ENCODE measurements around the gene GRIK4. TPM values are rescaled to one million over a fixed set of nuclear protein-coding genes. Genes with fewer than 3 reads are reported as not detected.

Gene GRIK4
- total RNA-seq, 2 experiments from 2014 or later: not detected

DNA sequence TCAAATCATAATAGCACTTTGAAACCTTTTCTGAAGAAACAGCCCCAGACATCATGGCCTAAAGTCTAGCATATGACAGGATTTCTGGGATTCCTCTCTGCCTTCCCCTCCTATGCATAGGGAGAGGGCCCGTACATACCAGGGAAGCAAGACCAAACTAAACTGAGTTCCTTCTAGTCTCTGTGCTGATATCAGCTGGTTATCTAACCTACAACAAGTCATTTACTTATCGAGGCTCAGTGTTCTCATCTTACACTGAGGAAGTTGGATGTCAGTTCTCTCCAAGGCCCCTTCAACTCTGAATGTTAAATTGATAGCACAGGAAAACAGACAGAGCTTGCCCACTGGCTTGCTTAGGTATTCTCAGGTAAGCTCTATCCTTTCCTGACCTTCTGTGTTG lies 17.0 kb upstream of the GRIK4 start:
- ATAC-seq (ENCODE audit: poor library complexity) (no peak), DNase-seq (no peak)
- peaks cover 14% of the 10 kb centered on the region for H3K27me3 Mint-ChIP-seq
- no peak overlapping the region for H3K27ac Mint-ChIP-seq
- Histone ChIP-seq H3K4me1 (ENCODE audit: insufficient read depth, low read length) (no peaks in the 10 kb centered on the region), H3K27ac (ENCODE audit: low read depth in 1 of 2, low read length in 2 of 2) (no peak overlapping the region), H3K9me3 (ENCODE audit: control insufficient read depth in 1 of 2, insufficient read depth in 1 of 2, low read length in 2 of 2) (no peaks in the 10 kb centered on the region), H3K36me3 (ENCODE audit: insufficient read depth, low read length) (no peaks in the 10 kb centered on the region), H3K27me3 (ENCODE audit: control insufficient read depth in 1 of 2, insufficient read depth in 2 of 2, low read length in 2 of 2) (peaks cover 0 to 10% of the 10 kb centered on the region in 2 experiments), H3K4me3 (ENCODE audit: low read length) (no peak overlapping the region)
- ChIA-PET CTCF (no interaction called here), POLR2A (no interaction called here)
- no peaks in the 10 kb centered on the region for H3K4me1 Mint-ChIP-seq (ENCODE audit: low read depth)
- H3K4me3 Mint-ChIP-seq: no peak overlapping the region
- H3K9me3 Mint-ChIP-seq: no peaks in the 10 kb centered on the region
- intact Hi-C loops (cut with DNase I, micrococcal nuclease): no loop called here
- no peaks in the 10 kb centered on the region for H3K36me3 Mint-ChIP-seq (ENCODE audit: low read depth)
- TF ChIP-seq, protein P1, sequence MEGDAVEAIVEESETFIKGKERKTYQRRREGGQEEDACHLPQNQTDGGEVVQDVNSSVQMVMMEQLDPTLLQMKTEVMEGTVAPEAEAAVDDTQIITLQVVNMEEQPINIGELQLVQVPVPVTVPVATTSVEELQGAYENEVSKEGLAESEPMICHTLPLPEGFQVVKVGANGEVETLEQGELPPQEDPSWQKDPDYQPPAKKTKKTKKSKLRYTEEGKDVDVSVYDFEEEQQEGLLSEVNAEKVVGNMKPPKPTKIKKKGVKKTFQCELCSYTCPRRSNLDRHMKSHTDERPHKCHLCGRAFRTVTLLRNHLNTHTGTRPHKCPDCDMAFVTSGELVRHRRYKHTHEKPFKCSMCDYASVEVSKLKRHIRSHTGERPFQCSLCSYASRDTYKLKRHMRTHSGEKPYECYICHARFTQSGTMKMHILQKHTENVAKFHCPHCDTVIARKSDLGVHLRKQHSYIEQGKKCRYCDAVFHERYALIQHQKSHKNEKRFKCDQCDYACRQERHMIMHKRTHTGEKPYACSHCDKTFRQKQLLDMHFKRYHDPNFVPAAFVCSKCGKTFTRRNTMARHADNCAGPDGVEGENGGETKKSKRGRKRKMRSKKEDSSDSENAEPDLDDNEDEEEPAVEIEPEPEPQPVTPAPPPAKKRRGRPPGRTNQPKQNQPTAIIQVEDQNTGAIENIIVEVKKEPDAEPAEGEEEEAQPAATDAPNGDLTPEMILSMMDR (IDR thresholded peaks at IDR 0.05): no peak

DNA sequence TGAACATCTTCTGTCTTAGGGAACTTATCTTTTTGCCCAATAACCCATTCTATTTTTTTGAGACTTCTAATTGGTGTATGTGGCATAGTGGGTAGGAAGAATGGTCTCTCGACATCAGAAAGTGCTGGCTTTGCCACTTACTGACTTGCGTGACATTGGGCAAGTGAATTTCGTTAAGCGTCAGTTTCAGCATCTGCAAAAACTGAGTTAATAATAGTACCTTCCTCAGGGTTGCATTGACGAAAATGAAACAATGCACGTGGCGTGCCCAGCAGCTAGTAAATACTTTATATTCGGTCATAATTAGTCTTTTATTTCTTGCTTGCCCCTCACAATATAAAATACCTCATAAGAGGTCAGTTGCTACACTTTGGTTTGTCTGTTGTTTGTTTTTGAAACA lies 12.5 kb upstream of the GRIK4 start:
- CTCF ChIA-PET: no interaction called here
- Mint-ChIP-seq H3K27me3 (peaks cover 41% of the 10 kb centered on the region), H3K4me3 (no peak overlapping the region), H3K9me3 (no peaks in the 10 kb centered on the region), H3K4me1 (ENCODE audit: low read depth) (no peaks in the 10 kb centered on the region), H3K27ac (no peak overlapping the region), H3K36me3 (ENCODE audit: low read depth) (no peaks in the 10 kb centered on the region)
- Histone ChIP-seq H3K27ac (ENCODE audit: low read depth in 1 of 2, low read length in 2 of 2) (no peak overlapping the region), H3K36me3 (ENCODE audit: insufficient read depth, low read length) (no peaks in the 10 kb centered on the region), H3K9me3 (ENCODE audit: control insufficient read depth in 1 of 2, insufficient read depth in 1 of 2, low read length in 2 of 2) (no peaks in the 10 kb centered on the region), H3K4me3 (ENCODE audit: low read length) (no peak overlapping the region), H3K27me3 (ENCODE audit: control insufficient read depth in 1 of 2, insufficient read depth in 2 of 2, low read length in 2 of 2) (peaks cover 12 to 23% of the 10 kb centered on the region in 2 experiments), H3K4me1 (ENCODE audit: insufficient read depth, low read length) (no peaks in the 10 kb centered on the region)
- TF ChIP-seq, protein P1 (IDR thresholded peaks at IDR 0.05): no peak
- DNase-seq: no peak
- POLR2A ChIA-PET: no interaction called here
- ATAC-seq (ENCODE audit: poor library complexity): no peak
- intact Hi-C loops (cut with DNase I, micrococcal nuclease): no loop called here

- intact Hi-C loops (cut with DNase I, micrococcal nuclease): no loop called here
- POLR2A ChIA-PET: no interaction called here
- no peaks in the 10 kb centered on the region for H3K4me1 Mint-ChIP-seq (ENCODE audit: low read depth)
Observed at GRCh38 chr11:120499859-120500258, 11.7 kb upstream of the GRIK4 start.

More at GRCh38 chr11:120499859-120500258, 11.7 kb upstream of the GRIK4 start:
- H3K27me3 ChIP-seq (ENCODE audit: control insufficient read depth in 1 of 2, insufficient read depth in 2 of 2, low read length in 2 of 2): peaks cover 15 to 27% of the 10 kb centered on the region in 2 experiments
- CTCF ChIA-PET: no interaction called here
- H3K9me3 ChIP-seq (ENCODE audit: control insufficient read depth in 1 of 2, insufficient read depth in 1 of 2, low read length in 2 of 2): no peaks in the 10 kb centered on the region
- TF ChIP-seq, protein P1 (IDR thresholded peaks at IDR 0.05): no peak
- Mint-ChIP-seq H3K27me3 (peaks cover 43% of the 10 kb centered on the region), H3K27ac (no peak overlapping the region), H3K36me3 (ENCODE audit: low read depth) (no peaks in the 10 kb centered on the region), H3K9me3 (no peaks in the 10 kb centered on the region), H3K4me3 (no peak overlapping the region)
- H3K27ac ChIP-seq (ENCODE audit: low read depth in 1 of 2, low read length in 2 of 2): no peak overlapping the region
- no peaks in the 10 kb centered on the region for H3K36me3 ChIP-seq (ENCODE audit: insufficient read depth, low read length)
- no peak for DNase-seq
- no peaks in the 10 kb centered on the region for H3K4me1 ChIP-seq (ENCODE audit: insufficient read depth, low read length)
- no peak for ATAC-seq (ENCODE audit: poor library complexity)
- H3K4me3 ChIP-seq (ENCODE audit: low read length): no peak overlapping the region

All from CD4-positive, alpha-beta T cell (primary cell).